Activated CD8-positive, alpha-beta memory T cell treated with anti-CD3 and anti-CD28 coated beads for 48 hours (primary cell): ENCODE measurements around the gene SLC4A3.

ENCODE experiments used
- DNase-seq, 3 experiments: peaks; one replicate each; pipeline ENCODE4 v3.0.0-alpha.2; 2020; ENCODE audit warnings: low read depth in 2 of 3, low spot score in 2 of 3

SLC4A3 gene

DNA sequence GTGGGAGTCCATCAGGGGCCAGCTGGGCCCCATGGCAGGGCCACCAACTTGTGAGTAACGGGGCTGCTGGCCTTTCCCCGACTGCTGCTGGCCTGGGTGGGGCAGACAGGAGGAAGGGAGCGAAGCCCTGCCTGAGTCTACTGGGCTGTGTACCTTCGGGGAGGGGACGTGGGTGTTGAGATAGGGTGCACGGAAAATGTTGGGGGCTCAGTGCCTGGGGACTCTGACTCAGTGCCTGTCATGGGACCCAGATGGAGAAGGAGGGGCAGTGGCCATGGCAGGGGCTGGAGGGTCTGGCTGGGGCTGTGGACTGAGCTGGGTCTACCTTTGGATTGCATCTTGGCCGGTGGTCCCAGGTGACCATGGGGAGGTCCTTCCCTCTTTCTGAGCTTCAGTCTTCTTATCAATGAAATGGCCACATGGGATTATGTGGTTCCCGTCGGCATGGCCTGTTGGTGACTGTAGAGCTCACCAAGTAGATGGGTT lies 4.0 kb downstream of the SLC4A3 start:
- DNase-seq, result no peak

DNA sequence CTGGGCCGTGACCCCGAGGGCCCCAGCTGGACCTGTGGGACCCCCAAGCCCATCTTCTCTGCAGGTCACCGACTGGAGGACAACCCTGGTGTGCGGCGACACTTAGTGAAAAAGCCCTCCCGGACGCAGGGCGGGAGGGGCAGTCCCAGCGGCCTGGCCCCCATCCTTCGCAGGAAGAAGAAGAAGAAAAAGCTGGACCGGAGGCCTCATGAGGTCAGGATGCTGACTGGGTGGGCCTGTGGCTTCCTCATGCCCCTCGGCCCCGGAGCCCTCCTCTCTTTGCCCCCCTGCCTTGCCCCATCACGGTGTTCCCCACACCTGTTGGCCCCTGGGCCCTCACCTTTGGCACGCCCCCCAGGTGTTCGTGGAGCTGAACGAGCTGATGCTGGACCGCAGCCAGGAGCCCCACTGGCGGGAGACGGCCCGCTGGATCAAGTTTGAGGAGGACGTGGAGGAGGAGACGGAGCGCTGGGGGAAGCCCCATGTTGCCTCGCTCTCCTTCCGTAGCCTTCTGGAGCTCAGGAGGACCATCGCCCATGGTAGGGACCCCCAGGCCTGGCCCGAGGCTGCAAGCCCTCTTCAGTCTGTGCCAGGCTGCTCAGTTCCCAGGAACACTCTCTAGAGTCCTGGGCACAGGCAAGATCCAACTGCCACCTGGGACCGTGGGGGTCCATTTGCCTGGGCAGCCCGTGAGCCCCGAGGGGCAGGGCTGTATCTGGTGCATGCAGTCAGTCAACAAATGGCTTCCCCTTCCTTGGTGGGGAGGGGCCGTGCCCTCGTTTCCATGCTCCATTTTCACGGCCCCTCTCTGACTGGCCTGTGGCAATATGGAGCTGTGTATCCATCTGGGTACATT lies 4.7 kb downstream of the SLC4A3 start:
- no peak for DNase-seq

DNA sequence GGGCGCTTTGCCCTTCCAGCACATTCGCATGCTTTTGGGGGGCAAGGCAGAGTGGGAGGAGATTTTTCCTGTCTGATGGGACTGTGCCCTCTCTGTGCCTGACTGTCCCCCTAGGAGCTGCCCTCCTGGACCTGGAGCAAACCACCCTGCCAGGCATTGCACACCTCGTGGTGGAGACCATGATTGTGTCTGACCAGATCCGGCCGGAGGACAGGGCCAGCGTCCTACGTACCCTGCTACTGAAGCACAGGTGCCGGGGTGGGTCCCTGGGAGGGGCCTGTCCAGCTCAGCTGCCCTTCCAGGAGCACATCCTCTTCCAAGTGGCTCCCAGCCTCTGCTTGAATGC lies 5.3 kb downstream of the SLC4A3 start:
- DNase-seq, result no peak

- DNase-seq, result no peak
These were observed 6.0 kb downstream of the SLC4A3 start for GRCh38 chr2:219633276-219634065.

- DNase-seq, result no peak
These were observed 6.9 kb downstream of the SLC4A3 start for GRCh38 chr2:219634171-219634940.

DNA sequence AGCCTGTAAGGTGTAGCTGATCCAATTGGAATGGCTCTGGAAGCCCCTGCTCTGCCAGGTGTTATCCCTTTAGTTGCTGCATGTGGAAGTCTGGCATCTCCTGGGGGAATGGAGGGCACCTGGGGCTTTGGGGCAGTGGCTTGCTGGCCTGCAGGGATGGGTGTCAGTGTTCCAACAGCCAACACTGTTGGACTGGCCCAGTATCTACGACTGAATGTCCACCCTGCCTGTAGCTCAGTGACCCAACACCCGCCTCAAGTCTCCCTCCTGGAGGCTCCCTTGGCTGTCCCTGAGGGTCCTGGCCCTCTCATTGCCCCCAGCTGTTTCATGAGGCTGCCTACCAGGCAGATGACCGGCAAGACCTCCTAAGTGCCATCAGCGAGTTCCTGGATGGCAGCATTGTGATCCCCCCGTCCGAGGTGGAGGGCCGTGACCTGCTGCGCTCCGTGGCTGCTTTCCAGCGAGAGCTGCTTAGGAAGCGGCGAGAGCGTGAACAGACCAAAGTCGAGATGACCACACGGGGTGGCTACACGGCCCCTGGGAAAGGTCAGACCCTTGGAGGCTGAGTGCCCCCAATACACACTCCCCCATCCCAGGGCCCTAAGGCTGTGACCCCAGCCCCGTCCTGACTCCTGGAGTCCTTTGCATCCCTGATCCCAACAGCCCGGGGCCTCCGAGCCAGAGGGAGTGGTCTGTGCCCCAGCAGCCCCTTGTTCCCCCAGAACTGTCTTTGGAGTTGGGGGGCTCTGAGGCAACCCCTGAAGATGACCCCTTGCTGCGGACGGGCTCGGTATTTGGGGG lies 7.7 kb downstream of the SLC4A3 start:
- DNase-seq, result no peak

- DNase-seq, result no peak
These were observed 8.9 kb downstream of the SLC4A3 start for GRCh38 chr2:219636144-219636915.

- DNase-seq, result no peak
These were observed 9.8 kb downstream of the SLC4A3 start for GRCh38 chr2:219636941-219637841.

DNA sequence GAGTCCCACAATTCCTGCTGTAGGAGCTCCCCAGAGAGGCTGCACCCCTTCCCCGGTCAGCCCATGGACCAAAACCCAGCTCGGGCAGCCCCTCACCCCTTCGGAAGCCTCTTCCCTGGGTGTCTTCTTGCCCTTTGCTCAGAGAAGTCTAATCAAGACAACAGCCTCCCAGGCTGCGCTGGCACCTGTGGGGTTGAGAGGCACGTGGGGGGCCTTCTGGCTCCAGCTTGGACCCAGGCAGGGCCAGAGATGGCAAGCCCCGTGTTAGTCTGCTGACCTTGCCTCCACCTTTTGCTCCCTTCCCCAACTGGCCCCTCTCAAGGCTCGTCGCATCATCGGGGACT lies 10.4 kb downstream of the SLC4A3 start:
- no peak for DNase-seq

GRCh38 chr2:219638217-219638947 lies 11.0 kb downstream of the SLC4A3 start:
- no peak for DNase-seq

DNA sequence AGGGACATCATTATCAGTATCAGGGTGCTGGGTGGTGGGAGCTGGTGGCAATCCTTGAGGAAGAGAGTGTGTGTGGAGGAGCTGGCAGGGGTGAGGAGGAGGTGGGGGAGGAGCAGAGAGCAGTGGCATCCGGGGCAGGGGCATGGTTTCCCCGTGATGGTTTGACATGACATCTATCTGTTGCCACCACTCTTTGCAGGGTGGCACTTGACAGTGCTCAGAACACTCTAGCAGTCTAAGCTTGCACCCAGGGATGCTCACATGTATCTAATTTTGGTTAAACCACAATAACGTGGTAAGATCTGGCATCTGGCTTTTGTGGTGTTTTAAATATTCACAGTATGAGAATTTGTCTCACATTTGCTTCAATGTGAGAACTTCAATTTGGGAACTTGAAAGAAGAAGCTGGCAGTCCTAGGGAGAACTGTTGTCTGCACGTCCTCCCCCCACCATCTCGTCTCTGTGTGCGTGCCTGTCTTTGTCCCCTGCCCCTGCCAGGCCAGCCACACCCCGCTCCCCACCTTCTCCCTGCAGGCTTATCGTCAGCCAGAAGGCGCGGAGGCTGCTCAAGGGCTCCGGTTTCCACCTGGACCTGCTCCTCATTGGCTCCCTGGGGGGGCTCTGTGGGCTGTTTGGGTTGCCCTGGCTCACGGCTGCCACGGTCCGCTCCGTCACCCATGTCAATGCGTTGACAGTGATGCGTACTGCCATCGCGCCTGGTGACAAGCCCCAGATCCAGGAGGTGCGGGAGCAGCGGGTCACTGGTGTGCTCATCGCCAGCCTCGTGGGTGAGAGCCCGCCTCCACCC lies 11.7 kb downstream of the SLC4A3 start:
- no peak for DNase-seq

DNA sequence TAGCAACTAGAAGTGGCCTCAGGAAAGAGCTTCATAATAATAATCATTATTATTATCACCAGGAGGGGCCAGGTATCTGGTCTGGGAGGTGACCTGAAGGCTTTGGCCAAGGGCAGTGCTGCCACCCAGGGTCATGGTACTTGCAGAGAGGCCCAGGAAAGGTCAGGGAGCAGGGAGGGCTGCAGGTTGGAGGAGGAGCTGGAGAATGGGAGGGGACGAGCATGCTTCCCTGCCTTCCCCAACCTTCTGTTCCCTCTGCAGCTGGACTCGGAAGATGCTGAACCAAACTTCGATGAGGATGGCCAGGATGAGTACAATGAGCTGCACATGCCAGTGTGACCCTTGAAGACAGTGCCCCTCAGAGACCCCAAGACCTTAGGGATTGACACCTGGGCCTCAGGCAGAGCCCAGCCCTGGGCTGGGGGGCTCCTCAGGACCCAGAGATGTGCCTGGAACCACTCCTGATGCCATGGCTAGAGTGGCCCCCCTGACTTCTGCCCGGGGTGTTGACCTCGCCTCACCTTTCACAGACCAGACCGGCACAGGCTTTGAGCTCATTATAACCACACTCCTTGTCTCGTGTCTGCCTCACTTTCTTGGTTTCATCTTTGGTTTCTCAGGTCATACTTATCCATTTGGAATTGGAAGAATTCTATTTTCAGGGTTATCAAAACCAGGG lies 14.1 kb downstream of the SLC4A3 start:
- DNase-seq, result no peak

- no peak for DNase-seq
These were observed 14.6 kb downstream of the SLC4A3 start for GRCh38 chr2:219642069-219642454.

DNA sequence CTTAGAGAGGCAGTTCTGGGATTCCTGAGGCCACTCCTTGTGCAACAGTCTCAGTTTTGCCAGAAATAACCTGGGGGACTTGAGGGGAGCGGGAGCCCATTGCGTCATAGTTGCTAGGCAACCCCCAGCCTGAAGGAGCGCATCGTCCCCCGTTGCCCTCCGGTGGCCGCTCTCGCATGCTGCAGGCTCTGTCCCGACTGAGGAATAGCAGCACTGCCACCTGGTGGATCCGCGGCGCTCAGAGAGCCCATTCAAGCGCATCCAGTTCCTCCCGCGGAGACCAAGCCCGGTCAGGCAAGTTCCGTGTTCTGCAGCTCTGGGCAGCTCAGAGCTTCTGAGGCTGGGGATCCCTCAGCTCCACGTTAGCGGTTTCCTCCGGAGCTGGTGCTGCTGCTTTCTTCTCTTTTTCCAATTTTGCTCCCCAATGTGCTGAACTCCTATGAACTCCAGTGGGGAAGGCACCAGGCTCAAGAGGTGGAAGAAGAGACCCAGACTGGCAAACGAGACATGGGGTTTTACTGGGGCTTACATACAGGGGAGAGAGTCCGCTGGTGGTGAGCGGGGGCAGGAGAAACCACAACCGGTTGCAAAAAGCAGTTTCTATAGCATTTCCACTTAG lies 15.1 kb downstream of the SLC4A3 start:
- peak; percentile 65 to 77 (median 69) for DNase-seq

GRCh38 chr2:219643084-219643473 lies 15.6 kb downstream of the SLC4A3 start:
- DNase-seq, result no peak

DNA sequence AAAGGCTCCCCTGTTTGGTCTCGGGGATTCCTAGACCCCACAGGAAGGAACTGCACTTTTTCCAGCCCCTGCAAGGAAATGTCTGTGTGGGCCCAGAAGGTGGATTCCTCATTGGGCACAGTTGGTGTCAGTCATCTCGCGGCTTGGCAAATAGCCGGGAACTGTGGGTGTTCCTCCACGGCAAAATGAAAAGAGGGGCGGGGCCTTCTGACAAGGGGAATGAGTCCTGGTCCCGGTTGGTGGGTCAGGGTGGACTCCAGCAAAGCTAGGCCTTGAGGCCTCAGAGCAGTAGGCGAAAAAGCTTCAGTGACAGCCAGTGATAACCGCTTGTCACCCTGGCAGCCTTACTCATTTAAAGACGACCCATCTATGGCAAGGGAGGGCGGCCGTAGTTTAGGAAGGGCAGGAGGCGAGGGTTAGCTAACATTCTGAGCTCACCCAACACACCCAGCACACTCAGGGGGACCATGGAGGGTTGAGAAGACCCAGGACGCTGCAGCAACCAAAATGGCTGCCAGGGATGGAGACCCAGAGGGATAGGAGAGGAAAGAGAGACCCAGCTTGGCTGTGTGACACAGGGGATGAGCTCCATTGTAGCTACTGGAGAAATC lies 16.5 kb downstream of the SLC4A3 start:
- DNase-seq, result no peak
